GM23248 (cell line): Measurements from ENCODE around the gene MICAL2. TPM values are rescaled to one million over a fixed set of nuclear protein-coding genes. Genes with fewer than 3 reads are reported as not detected.

Experiments
- DNase-seq: peaks from one replicate; pipeline ENCODE4 v3.0.0-alpha.2; 2015
- H2AFZ ChIP-seq: fragments of 200-600 bp; sonication (generic); 2 replicates; pipeline ENCODE4 v1.6.1; 2016; ENCODE audit warnings: antibody characterized with exemption
- H3F3A ChIP-seq: fragments of 200-600 bp; sonication (generic); 2 replicates; pipeline ENCODE4 v1.6.1; 2016; ENCODE audit warnings: mild to moderate bottlenecking, antibody characterized with exemption, mixed run types; ENCODE audit not compliant: insufficient read depth
- H3K27ac ChIP-seq: fragments of 200-600 bp; sonication (generic); 2 replicates; pipeline ENCODE4 v1.5.1; 2016; ENCODE audit warnings: mild to moderate bottlenecking
- H3K27me3 ChIP-seq: fragments of 200-600 bp; sonication (generic); replicated peaks from 2 replicates; pipeline ENCODE4 v1.6.1; 2016; ENCODE audit warnings: mild to moderate bottlenecking; ENCODE audit not compliant: insufficient read depth
- H3K36me3 ChIP-seq: fragments of 200-600 bp; sonication (generic); 2 replicates; pipeline ENCODE4 v1.6.1; 2016; ENCODE audit warnings: low read depth, mild to moderate bottlenecking
- H3K4me1 ChIP-seq: fragments of 200-600 bp; sonication (generic); 2 replicates; pipeline ENCODE4 v1.6.1; 2016; ENCODE audit warnings: mild to moderate bottlenecking; ENCODE audit not compliant: insufficient read depth
- H3K4me2 ChIP-seq: fragments of 200-600 bp; sonication (generic); one replicate; pipeline ENCODE4 v1.6.1; 2016; ENCODE audit warnings: mild to moderate bottlenecking; ENCODE audit not compliant: unreplicated experiment
- H3K4me3 ChIP-seq: fragments of 200-600 bp; sonication (generic); 2 replicates; pipeline ENCODE4 v1.5.1; 2016; ENCODE audit warnings: mild to moderate bottlenecking
- H3K79me2 ChIP-seq: fragments of 200-600 bp; sonication (generic); 2 replicates; pipeline ENCODE4 v1.6.1; 2016; ENCODE audit warnings: mild to moderate bottlenecking; ENCODE audit not compliant: insufficient read depth
- H3K9ac ChIP-seq: fragments of 200-600 bp; sonication (generic); 2 replicates; pipeline ENCODE4 v1.6.1; 2016; ENCODE audit warnings: mild to moderate bottlenecking
- H3K9me2 ChIP-seq: fragments of 200-600 bp; sonication (generic); 2 replicates; pipeline ENCODE4 v1.6.1; 2016; ENCODE audit warnings: mixed run types, mild to moderate bottlenecking, moderate library complexity; ENCODE audit not compliant: insufficient read depth
- H3K9me3 ChIP-seq: fragments of 200-600 bp; sonication (generic); one replicate; pipeline ENCODE4 v1.6.1; 2017; ENCODE audit warnings: low read depth
- H4K20me1 ChIP-seq: fragments of 200-600 bp; sonication (generic); 2 replicates; pipeline ENCODE4 v1.6.0; 2016; ENCODE audit not compliant: insufficient read depth
- EZH2 ChIP-seq: fragments of 200-600 bp; sonication (generic); IDR thresholded peaks from 2 replicates; pipeline ENCODE4 v1.6.1; 2018; ENCODE audit warnings: antibody characterized with exemption, mild to moderate bottlenecking; ENCODE audit not compliant: insufficient read depth, poor library complexity, severe bottlenecking
- EZH2phosphoT487 ChIP-seq: fragments of 200-600 bp; sonication (generic); IDR thresholded peaks from 2 replicates; pipeline ENCODE4 v1.6.1; 2018; ENCODE audit warnings: antibody characterized with exemption, moderate library complexity, mild to moderate bottlenecking, low read depth; ENCODE audit not compliant: insufficient read depth
- WGBS, 2 experiments: methylation state at CpG; one replicate each; pipeline ENCODE4 v1.1.6; 2015 to 2017; ENCODE audit warnings: low lambda C conversion rate in 2 of 2, low coverage in 1 of 2; ENCODE audit errors: missing lambda C conversion rate in 2 of 2; 5-methylcytosine and 5-hydroxymethylcytosine counted together
- in situ Hi-C: fragments of 300-500 bp; cut with MboI; formaldehyde crosslinking; loops from 2 replicates; pipeline ENCODE4 v1.15.0; 2020
- polyA plus RNA-seq: library from polyadenylated mRNA; unstranded; fragments of >200 nt; fragmentation: Nextera tagmentation; extraction: Ambion mirVana; gene quantifications from 2 replicates; pipeline ENCODE4 v1.2.1, GENCODE V29; 2016
- total RNA-seq: library from RNA; depleted of rRNA; stranded (reverse); fragments of >200 nt; shearing (Covaris generic); gene quantifications from 2 replicates; pipeline ENCODE4 v1.2.3, GENCODE V29; 2014

Gene MICAL2
- total and polyA plus RNA-seq, 2 experiments from 2014 or later: 83.3 to 158 TPM

GRCh38 chr11:12088047-12088481, 22.3 kb upstream of the MICAL2 start:
- WGBS, 2 experiments: 7% methylated on average over 7 of the region's 7 CpGs
- no peaks in the 10 kb centered on the region for H3K36me3 ChIP-seq
- in situ Hi-C loops: no loop called here

GRCh38 chr11:12088531-12088930, 21.9 kb upstream of the MICAL2 start:
- H3K9ac ChIP-seq: peak overlapping the region; percentile 97
- H3F3A ChIP-seq: peaks cover 63% of the 10 kb centered on the region
- H3K27ac ChIP-seq: peak overlapping the region; percentile 100
- H3K27me3 ChIP-seq: no peaks in the 10 kb centered on the region
- DNase-seq: no peak
- peaks cover 53% of the 10 kb centered on the region for H3K4me1 ChIP-seq
- TF ChIP-seq EZH2 (no peak), EZH2phosphoT487 (no peak)
- no peaks in the 10 kb centered on the region for H3K9me3 ChIP-seq
- in situ Hi-C loops: no loop called here
- WGBS, 2 experiments: 94 to 96% methylated on average over 9 of the region's 9 CpGs
- H3K4me2 ChIP-seq: peak overlapping the region; percentile 93
- no peak overlapping the region for H2AFZ ChIP-seq
- peak overlapping the region; percentile 72; the same call in 1 of the 2 replicates for H3K4me3 ChIP-seq
- H3K79me2 ChIP-seq: no peaks in the 10 kb centered on the region
- no peaks in the 10 kb centered on the region for H4K20me1 ChIP-seq
- H3K9me2 ChIP-seq: no peaks in the 10 kb centered on the region
- no peaks in the 10 kb centered on the region for H3K36me3 ChIP-seq

More at GRCh38 chr11:12088047-12088481, 22.3 kb upstream of the MICAL2 start:
- H4K20me1 ChIP-seq: no peaks in the 10 kb centered on the region
- H3K79me2 ChIP-seq: no peaks in the 10 kb centered on the region
- H3K27me3 ChIP-seq: no peaks in the 10 kb centered on the region
- H3K9me2 ChIP-seq: no peaks in the 10 kb centered on the region
- peak overlapping the region; percentile 93 for H3K4me2 ChIP-seq
- peak; percentile 90 for DNase-seq
- TF ChIP-seq EZH2phosphoT487: no peak
- H3K9ac ChIP-seq: peak overlapping the region; percentile 97
- H2AFZ ChIP-seq: no peak overlapping the region
- peak overlapping the region; percentile 100 for H3K27ac ChIP-seq
- peaks cover 53% of the 10 kb centered on the region for H3K4me1 ChIP-seq
- peak overlapping the region; percentile 72 for H3K4me3 ChIP-seq
- no peaks in the 10 kb centered on the region for H3K9me3 ChIP-seq
- H3F3A ChIP-seq: peaks cover 63% of the 10 kb centered on the region

GRCh38 chr11:12089041-12089440, 21.3 kb upstream of the MICAL2 start:
- peaks cover 58% of the 10 kb centered on the region for H3F3A ChIP-seq
- no peak overlapping the region for H2AFZ ChIP-seq
- H3K27ac ChIP-seq: peak overlapping the region; percentile 100
- H3K27me3 ChIP-seq: no peaks in the 10 kb centered on the region
- no peak for DNase-seq
- H3K4me2 ChIP-seq: peak overlapping the region; percentile 56
- WGBS, 2 experiments: 91 to 95% methylated on average over 4 of the region's 4 CpGs
- H3K9me2 ChIP-seq: no peaks in the 10 kb centered on the region
- no peaks in the 10 kb centered on the region for H4K20me1 ChIP-seq
- H3K79me2 ChIP-seq: no peaks in the 10 kb centered on the region
- TF ChIP-seq EZH2: no peak
- no peak for TF ChIP-seq EZH2phosphoT487
- H3K9me3 ChIP-seq: no peaks in the 10 kb centered on the region
- H3K36me3 ChIP-seq: no peaks in the 10 kb centered on the region
- peak overlapping the region; percentile 97 for H3K9ac ChIP-seq
- peaks cover 53% of the 10 kb centered on the region for H3K4me1 ChIP-seq
- no peak overlapping the region for H3K4me3 ChIP-seq
- in situ Hi-C loops: no loop called here

DNA sequence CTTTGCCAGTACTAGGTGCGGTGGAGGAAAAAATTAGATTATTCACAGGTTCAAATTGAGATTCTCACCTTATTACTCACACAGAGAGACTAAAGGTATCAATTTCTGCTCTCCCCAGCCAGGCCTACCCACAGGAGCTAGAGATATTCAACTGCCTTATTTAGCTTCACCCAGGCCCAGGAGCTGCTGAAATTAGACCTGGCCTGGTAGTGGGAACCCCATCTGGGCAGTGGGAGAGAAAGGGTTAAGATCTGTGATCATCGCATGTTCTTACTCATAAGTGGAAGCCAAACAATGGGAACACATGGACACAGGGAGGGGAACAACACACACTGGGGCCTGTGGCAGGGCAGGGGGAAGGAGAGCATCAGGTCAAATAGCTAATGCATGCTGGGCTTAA, 20.9 kb upstream of the MICAL2 start:
- H4K20me1 ChIP-seq: no peaks in the 10 kb centered on the region
- no peaks in the 10 kb centered on the region for H3K9me2 ChIP-seq
- peak overlapping the region; percentile 56 for H3K4me2 ChIP-seq
- in situ Hi-C loops: no loop called here
- 61 to 66% methylated on average over 2 of the region's 2 CpGs for WGBS, 2 experiments
- no peak for DNase-seq
- H3K27ac ChIP-seq: peak overlapping the region; percentile 100
- H3K4me3 ChIP-seq: no peak overlapping the region
- peaks cover 53% of the 10 kb centered on the region for H3K4me1 ChIP-seq
- H3F3A ChIP-seq: peaks cover 54% of the 10 kb centered on the region
- no peak overlapping the region for H2AFZ ChIP-seq
- no peaks in the 10 kb centered on the region for H3K36me3 ChIP-seq
- no peaks in the 10 kb centered on the region for H3K9me3 ChIP-seq
- no peaks in the 10 kb centered on the region for H3K79me2 ChIP-seq
- no peaks in the 10 kb centered on the region for H3K27me3 ChIP-seq
- TF ChIP-seq EZH2: no peak
- no peak for TF ChIP-seq EZH2phosphoT487
- H3K9ac ChIP-seq: peak overlapping the region; percentile 97

DNA sequence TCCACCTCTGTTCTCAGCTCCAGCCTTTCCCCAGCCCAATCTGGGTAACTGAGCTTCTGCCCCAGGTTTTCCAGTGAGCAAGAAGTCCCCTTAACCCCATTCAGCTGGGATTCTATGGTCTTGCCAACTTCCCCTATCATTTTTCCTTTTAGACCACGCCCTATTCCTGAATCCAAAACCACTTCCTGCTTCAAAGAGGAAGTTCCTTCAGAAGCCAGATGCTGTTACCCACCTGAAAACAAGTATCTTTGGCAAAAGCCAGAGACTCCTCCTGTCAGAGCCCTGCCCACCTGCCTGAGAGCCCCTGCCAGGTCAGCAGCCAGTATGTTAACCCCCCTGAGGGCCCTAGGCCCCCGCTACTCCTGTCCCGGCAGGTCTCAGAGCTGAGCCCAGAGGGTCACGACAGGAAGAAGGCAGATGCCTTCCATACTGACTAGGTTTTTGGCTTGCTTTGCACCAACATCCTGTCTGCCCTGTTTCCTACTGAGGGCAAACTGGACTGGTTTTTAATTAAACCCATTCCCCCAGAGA, 20.3 kb upstream of the MICAL2 start:
- no peak for TF ChIP-seq EZH2
- no peak for TF ChIP-seq EZH2phosphoT487
- H3K36me3 ChIP-seq: no peaks in the 10 kb centered on the region
- H3F3A ChIP-seq: peaks cover 50% of the 10 kb centered on the region
- in situ Hi-C loops: no loop called here
- no peaks in the 10 kb centered on the region for H3K9me3 ChIP-seq
- peak overlapping the region; percentile 57 for H2AFZ ChIP-seq
- WGBS, 2 experiments: 32 to 44% methylated on average over 4 of the region's 4 CpGs
- no peaks in the 10 kb centered on the region for H3K9me2 ChIP-seq
- H3K27me3 ChIP-seq: no peaks in the 10 kb centered on the region
- no peaks in the 10 kb centered on the region for H3K79me2 ChIP-seq
- H4K20me1 ChIP-seq: no peaks in the 10 kb centered on the region
- peak overlapping the region; percentile 100 for H3K27ac ChIP-seq
- peak; percentile 62 for DNase-seq
- peaks cover 52% of the 10 kb centered on the region for H3K4me1 ChIP-seq
- peak overlapping the region; percentile 97 for H3K9ac ChIP-seq
- no peak overlapping the region for H3K4me3 ChIP-seq
- peak overlapping the region; percentile 56 for H3K4me2 ChIP-seq
